Measurements from ENCODE around the gene PLEKHG5.

Gene PLEKHG5

GRCh38 chr1:6477039-6477820 lies 14.2 kb downstream of the PLEKHG5 start:
- DNase-seq (ENCODE audit: low read depth) = no peak

GRCh38 chr1:6476483-6476882 lies 15.0 kb downstream of the PLEKHG5 start:
- no peak for DNase-seq (ENCODE audit: low read depth)

- DNase-seq (ENCODE audit: low read depth) = peak; percentile 55
These were observed 15.9 kb downstream of the PLEKHG5 start for GRCh38 chr1:6475381-6476133.

GRCh38 chr1:6474815-6475282 lies 16.6 kb downstream of the PLEKHG5 start:
- DNase-seq (ENCODE audit: low read depth) = no peak

GRCh38 chr1:6473974-6474814 lies 17.3 kb downstream of the PLEKHG5 start:
- no peak for DNase-seq (ENCODE audit: low read depth)

- no peak for DNase-seq (ENCODE audit: low read depth)
These were observed 18.3 kb downstream of the PLEKHG5 start for GRCh38 chr1:6473156-6473555.

GRCh38 chr1:6472391-6472790 lies 19.1 kb downstream of the PLEKHG5 start:
- no peak for DNase-seq (ENCODE audit: low read depth)

- no peak for DNase-seq (ENCODE audit: low read depth)
These were observed 19.5 kb downstream of the PLEKHG5 start for GRCh38 chr1:6471970-6472368.

- no peak for DNase-seq (ENCODE audit: low read depth)
These were observed 20.1 kb downstream of the PLEKHG5 start for GRCh38 chr1:6471086-6471969.

GRCh38 chr1:6470132-6471085 lies 21.1 kb downstream of the PLEKHG5 start:
- no peak for DNase-seq (ENCODE audit: low read depth)

GRCh38 chr1:6468729-6469461 lies 22.6 kb downstream of the PLEKHG5 start:
- no peak for DNase-seq (ENCODE audit: low read depth)

- no peak for DNase-seq (ENCODE audit: low read depth)
These were observed 23.5 kb downstream of the PLEKHG5 start for GRCh38 chr1:6467744-6468688.

- DNase-seq (ENCODE audit: low read depth) = no peak
These were observed 24.2 kb downstream of the PLEKHG5 start for GRCh38 chr1:6467224-6467623.

GRCh38 chr1:6466751-6467150 lies 24.7 kb downstream of the PLEKHG5 start:
- DNase-seq (ENCODE audit: low read depth) = no peak

- no peak for DNase-seq (ENCODE audit: low read depth)
These were observed 25.4 kb downstream of the PLEKHG5 start, which contains the start of gene TNFRSF25 for GRCh38 chr1:6466023-6466422. Gene TNFRSF25, minus strand, starts transcription at chr1:6466173. Its CDS starts 66 bp downstream, at chr1:6466107.

GRCh38 chr1:6465461-6466005 lies 25.9 kb downstream of the PLEKHG5 start:
- no peak for DNase-seq (ENCODE audit: low read depth)

GRCh38 chr1:6464915-6465314 lies 26.6 kb downstream of the PLEKHG5 start:
- no peak for DNase-seq (ENCODE audit: low read depth)

GRCh38 chr1:6464514-6464836 lies 27.0 kb downstream of the PLEKHG5 start:
- DNase-seq (ENCODE audit: low read depth) = no peak
